HepG2 (cell line): Measurements from ENCODE around the gene USP43. TPM values are rescaled to one million over a fixed set of nuclear protein-coding genes. Genes with fewer than 3 reads are reported as not detected.

Experiments
- CEBPB ChIP-seq: IDR thresholded peaks from 2 replicates; pipeline ENCODE4 v1.6.1; 2011; ENCODE audit warnings: low read depth, low read length, improper control_type of control experiment, borderline replicate concordance
- EP300 ChIP-seq, 3 experiments: sonication (generic) in 1 of 3; formaldehyde crosslinking in 1 of 3; IDR thresholded peaks; 2 replicates each; pipeline versions ENCODE4 v1.5.1 to v1.6.1; 2011 to 2020; ENCODE audit warnings: low read depth in 2 of 3, low read length in 2 of 3, borderline replicate concordance in 1 of 3, improper control_type of control experiment in 1 of 3, mild to moderate bottlenecking in 1 of 3, missing genetic modification reagents in 1 of 3, moderate library complexity in 1 of 3
- FOXA1 ChIP-seq, 2 experiments: fragments of 450-650 bp in 1 of 2; sonication (generic) in 1 of 2; formaldehyde crosslinking in 1 of 2; IDR thresholded peaks; 2 replicates each; pipeline versions ENCODE4 v1.4.0 to v1.6.1; 2016 to 2020; ENCODE audit warnings: missing genetic modification reagents in 1 of 2
- GATAD2A ChIP-seq: IDR thresholded peaks from 2 replicates; pipeline ENCODE4 v1.6.1; 2016
- GFI1 ChIP-seq: sonication (generic); formaldehyde crosslinking; IDR thresholded peaks from 2 replicates; pipeline ENCODE4 v1.5.0; 2020; ENCODE audit warnings: missing genetic modification reagents, mild to moderate bottlenecking, borderline replicate concordance
- NCOA2 ChIP-seq: sonication (generic); formaldehyde crosslinking; IDR thresholded peaks from 2 replicates; pipeline ENCODE4 v1.8.0; 2022; ENCODE audit warnings: inconsistent platforms
- PPARG ChIP-seq: conservative IDR thresholded peaks from 2 replicates; pipeline ENCODE4 v1.6.1; 2016; ENCODE audit warnings: missing biosample characterization, missing genetic modification reagents
- RXRA ChIP-seq: sonication (generic); formaldehyde crosslinking; IDR thresholded peaks from 2 replicates; pipeline ENCODE4 v1.5.1; 2020; ENCODE audit warnings: missing genetic modification reagents
- SKI ChIP-seq: fragments of 450-650 bp; IDR thresholded peaks from one replicate; pipeline ENCODE4 v1.6.1; 2018; ENCODE audit warnings: mild to moderate bottlenecking; ENCODE audit not compliant: partially characterized antibody
- SOX13 ChIP-seq, 3 experiments: fragments of 450-650 bp in 1 of 3; sonication (generic) in 1 of 3; formaldehyde crosslinking in 1 of 3; IDR thresholded peaks in 2 of 3; conservative IDR thresholded peaks in 1 of 3; 2 replicates each; pipeline versions ENCODE4 v1.5.0 to v1.6.1; 2016 to 2020; ENCODE audit warnings: antibody characterized with exemption in 1 of 3, mild to moderate bottlenecking in 1 of 3, missing compliant biosample characterization in 1 of 3, missing genetic modification reagents in 1 of 3, moderate library complexity in 1 of 3
- SSRP1 ChIP-seq: IDR thresholded peaks from 2 replicates; pipeline ENCODE4 v1.6.1; 2016; ENCODE audit warnings: control low read depth
- ZBTB21 ChIP-seq: sonication (generic); formaldehyde crosslinking; IDR thresholded peaks from 2 replicates; pipeline ENCODE4 v1.4.0; 2020; ENCODE audit warnings: missing genetic modification reagents
- ZC3H13 ChIP-seq: sonication (generic); formaldehyde crosslinking; IDR thresholded peaks from 2 replicates; pipeline ENCODE4 v1.8.1; 2023; ENCODE audit warnings: mild to moderate bottlenecking, missing genetic modification reagents, moderate library complexity
- ZFP1 ChIP-seq: IDR thresholded peaks from 2 replicates; pipeline ENCODE4 v1.6.1; 2016
- ZNF446 ChIP-seq: sonication (generic); formaldehyde crosslinking; IDR thresholded peaks from 2 replicates; pipeline ENCODE4 v1.5.0; 2020; ENCODE audit warnings: mild to moderate bottlenecking, missing genetic modification reagents
- ZNF564 ChIP-seq: sonication (generic); formaldehyde crosslinking; IDR thresholded peaks from 2 replicates; pipeline ENCODE4 v1.8.1; 2023; ENCODE audit warnings: mild to moderate bottlenecking, missing genetic modification reagents
- ZNF644 ChIP-seq: IDR thresholded peaks from 2 replicates; pipeline ENCODE4 v1.6.1; 2016; ENCODE audit warnings: low read depth
- polyA plus RNA-seq, 8 experiments: library from polyadenylated mRNA; depleted of rRNA in 3 of 8; stranded (reverse) in 7 of 8; unstranded in 1 of 8; fragments of >200 nt; fragmentation: Illumina TruSeq in 4 of 8; extraction: Trizol in 4 of 8; gene quantifications; 2 replicates each; pipeline versions ENCODE4 v1.2.1 to v1.2.3, GENCODE V29; 2011 to 2016; ENCODE audit warnings: low read depth in 4 of 8, missing spikeins in 1 of 8, mixed read lengths in 1 of 8; ENCODE audit not compliant: insufficient read depth in 1 of 8
- total RNA-seq, 5 experiments: library from RNA; depleted of rRNA; stranded (reverse); fragments of >200 nt; fragmentation: Illumina TruSeq; extraction: Trizol; gene quantifications; 2 replicates each; pipeline ENCODE4 v1.2.3, GENCODE V29; 2016; ENCODE audit warnings: low read depth in 1 of 5
- TF ChIP-seq, protein P1 (sequence below): sonication (generic); formaldehyde crosslinking; IDR thresholded peaks from 2 replicates; pipeline ENCODE4 v1.8.1; 2023; ENCODE audit warnings: mild to moderate bottlenecking, moderate library complexity, missing genetic modification reagents
- TF ChIP-seq, protein P2 (sequence below): sonication (generic); formaldehyde crosslinking; IDR thresholded peaks from 2 replicates; pipeline ENCODE4 v1.5.0; 2020; ENCODE audit warnings: missing genetic modification reagents, mild to moderate bottlenecking, borderline replicate concordance
- TF ChIP-seq, protein P3 (sequence below): sonication (generic); formaldehyde crosslinking; IDR thresholded peaks from 2 replicates; pipeline ENCODE4 v1.4.0; 2020; ENCODE audit warnings: missing genetic modification reagents
- TF ChIP-seq, protein P4 (sequence below): sonication (generic); formaldehyde crosslinking; conservative IDR thresholded peaks from 2 replicates; pipeline ENCODE4 v1.4.0; 2020; ENCODE audit warnings: mild to moderate bottlenecking, missing genetic modification reagents, moderate library complexity

The USP43 gene
- total and polyA plus RNA-seq, 2 of the 13 experiments (the other 11 are each of a cell fraction or from before 2014, with no cell fraction given) = 1.6 to 2.2 TPM

DNA sequence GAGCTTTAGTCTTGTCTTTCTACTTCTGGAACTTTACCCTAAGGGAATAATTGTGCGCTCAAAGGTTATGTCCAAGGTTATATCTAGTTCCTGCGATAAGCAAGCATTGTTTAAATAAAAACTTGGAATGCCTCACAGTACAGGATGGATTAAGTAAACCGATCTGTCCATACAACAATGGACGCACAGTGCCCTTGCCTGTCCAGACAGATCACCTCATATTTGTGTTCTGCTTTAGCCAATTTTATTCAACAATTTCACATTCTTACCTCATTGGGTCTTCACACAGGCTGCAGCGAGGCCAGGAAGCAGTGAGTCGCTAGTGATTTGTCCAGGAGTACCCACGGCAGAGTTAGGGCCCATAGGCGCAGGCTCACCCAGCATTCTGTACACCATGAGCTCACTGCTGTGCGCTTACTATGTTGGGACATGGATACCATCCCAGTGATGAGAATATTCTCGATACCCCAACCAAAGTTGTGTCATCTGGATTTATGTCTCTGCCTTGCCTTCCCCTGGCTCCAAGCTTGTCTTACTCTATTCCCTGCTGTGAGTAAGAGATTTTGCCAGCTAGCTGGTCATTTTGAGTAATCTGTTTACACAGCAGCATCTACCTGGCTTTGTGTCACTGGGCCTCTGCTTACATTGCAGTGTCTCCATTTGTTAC lies 39.8 kb downstream of the USP43 start (continued):
- peak in 1 of 2 experiments; percentile 64; a peak in 2 of 4 replicates for TF ChIP-seq EP300 (IDR thresholded peaks at IDR 0.05; ENCODE audit: low read depth in 2 of 2, low read length in 2 of 2)
- peak; percentile 33; the same call in 1 of the 2 replicates for TF ChIP-seq EP300 (CRISPR knock-in tag; IDR thresholded peaks at IDR 0.05; ENCODE audit: borderline replicate concordance)
- TF ChIP-seq ZNF644 = 0 out of 2 replicates have a peak, but pooled peaks have one; percentile 5
- no peak for TF ChIP-seq FOXA1 (IDR thresholded peaks at IDR 0.05)
- TF ChIP-seq FOXA1 (CRISPR knock-in tag; IDR thresholded peaks at IDR 0.05) = peak; percentile 61
- TF ChIP-seq CEBPB = 0 out of 2 replicates have a peak, but pooled peaks have one; percentile 2
- no peak for TF ChIP-seq ZNF446 (CRISPR knock-in tag)
- no peak for TF ChIP-seq ZNF564 (CRISPR knock-in tag)
- 0 out of 2 replicates have a peak, but pooled peaks have one; percentile 60 for TF ChIP-seq SSRP1 (CRISPR knock-in tag)
- peak; percentile 45; the same call in 1 of the 2 replicates for TF ChIP-seq GATAD2A (CRISPR knock-in tag)
- peak; percentile 73 for TF ChIP-seq SOX13 (IDR thresholded peaks at IDR 0.05)
- TF ChIP-seq SOX13 (CRISPR knock-in tag; conservative IDR thresholded peaks at IDR 0.05 in 1 of 2, IDR thresholded peaks at IDR 0.05 in 1 of 2) = peak in 1 of 2 experiments; percentile 98; a peak in 2 of 4 replicates
- TF ChIP-seq, protein P1, sequence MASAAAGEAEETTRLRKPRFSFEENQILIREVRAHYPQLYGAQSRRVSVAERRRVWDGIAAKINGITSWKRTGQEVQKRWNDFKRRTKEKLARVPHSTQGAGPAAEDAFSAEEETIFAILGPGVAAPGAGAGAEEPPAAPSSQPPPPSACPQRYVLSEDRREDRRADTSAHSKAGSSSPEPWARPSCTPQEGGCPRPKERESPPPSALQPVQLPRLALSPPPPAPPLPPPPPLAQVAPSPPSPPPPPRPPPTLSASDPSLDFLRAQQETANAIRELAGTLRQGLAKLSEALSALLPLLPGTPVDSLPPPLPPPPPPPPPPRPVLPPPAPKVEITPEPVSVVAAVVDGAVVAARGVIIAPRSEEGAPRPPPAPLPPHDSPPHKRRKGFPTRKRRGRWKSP (CRISPR knock-in tag) = no peak
- TF ChIP-seq ZC3H13 (CRISPR knock-in tag) = no peak
- no peak for TF ChIP-seq ZFP1
- peak; percentile 56; the same call in 1 of the 2 replicates for TF ChIP-seq NCOA2 (CRISPR knock-in tag)
- TF ChIP-seq, protein P2, sequence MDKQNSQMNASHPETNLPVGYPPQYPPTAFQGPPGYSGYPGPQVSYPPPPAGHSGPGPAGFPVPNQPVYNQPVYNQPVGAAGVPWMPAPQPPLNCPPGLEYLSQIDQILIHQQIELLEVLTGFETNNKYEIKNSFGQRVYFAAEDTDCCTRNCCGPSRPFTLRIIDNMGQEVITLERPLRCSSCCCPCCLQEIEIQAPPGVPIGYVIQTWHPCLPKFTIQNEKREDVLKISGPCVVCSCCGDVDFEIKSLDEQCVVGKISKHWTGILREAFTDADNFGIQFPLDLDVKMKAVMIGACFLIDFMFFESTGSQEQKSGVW (CRISPR knock-in tag) = no peak
- TF ChIP-seq, protein P3, sequence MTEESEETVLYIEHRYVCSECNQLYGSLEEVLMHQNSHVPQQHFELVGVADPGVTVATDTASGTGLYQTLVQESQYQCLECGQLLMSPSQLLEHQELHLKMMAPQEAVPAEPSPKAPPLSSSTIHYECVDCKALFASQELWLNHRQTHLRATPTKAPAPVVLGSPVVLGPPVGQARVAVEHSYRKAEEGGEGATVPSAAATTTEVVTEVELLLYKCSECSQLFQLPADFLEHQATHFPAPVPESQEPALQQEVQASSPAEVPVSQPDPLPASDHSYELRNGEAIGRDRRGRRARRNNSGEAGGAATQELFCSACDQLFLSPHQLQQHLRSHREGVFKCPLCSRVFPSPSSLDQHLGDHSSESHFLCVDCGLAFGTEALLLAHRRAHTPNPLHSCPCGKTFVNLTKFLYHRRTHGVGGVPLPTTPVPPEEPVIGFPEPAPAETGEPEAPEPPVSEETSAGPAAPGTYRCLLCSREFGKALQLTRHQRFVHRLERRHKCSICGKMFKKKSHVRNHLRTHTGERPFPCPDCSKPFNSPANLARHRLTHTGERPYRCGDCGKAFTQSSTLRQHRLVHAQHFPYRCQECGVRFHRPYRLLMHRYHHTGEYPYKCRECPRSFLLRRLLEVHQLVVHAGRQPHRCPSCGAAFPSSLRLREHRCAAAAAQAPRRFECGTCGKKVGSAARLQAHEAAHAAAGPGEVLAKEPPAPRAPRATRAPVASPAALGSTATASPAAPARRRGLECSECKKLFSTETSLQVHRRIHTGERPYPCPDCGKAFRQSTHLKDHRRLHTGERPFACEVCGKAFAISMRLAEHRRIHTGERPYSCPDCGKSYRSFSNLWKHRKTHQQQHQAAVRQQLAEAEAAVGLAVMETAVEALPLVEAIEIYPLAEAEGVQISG (CRISPR knock-in tag) = no peak
- peak; percentile 51 for TF ChIP-seq SKI
- TF ChIP-seq, protein P4, sequence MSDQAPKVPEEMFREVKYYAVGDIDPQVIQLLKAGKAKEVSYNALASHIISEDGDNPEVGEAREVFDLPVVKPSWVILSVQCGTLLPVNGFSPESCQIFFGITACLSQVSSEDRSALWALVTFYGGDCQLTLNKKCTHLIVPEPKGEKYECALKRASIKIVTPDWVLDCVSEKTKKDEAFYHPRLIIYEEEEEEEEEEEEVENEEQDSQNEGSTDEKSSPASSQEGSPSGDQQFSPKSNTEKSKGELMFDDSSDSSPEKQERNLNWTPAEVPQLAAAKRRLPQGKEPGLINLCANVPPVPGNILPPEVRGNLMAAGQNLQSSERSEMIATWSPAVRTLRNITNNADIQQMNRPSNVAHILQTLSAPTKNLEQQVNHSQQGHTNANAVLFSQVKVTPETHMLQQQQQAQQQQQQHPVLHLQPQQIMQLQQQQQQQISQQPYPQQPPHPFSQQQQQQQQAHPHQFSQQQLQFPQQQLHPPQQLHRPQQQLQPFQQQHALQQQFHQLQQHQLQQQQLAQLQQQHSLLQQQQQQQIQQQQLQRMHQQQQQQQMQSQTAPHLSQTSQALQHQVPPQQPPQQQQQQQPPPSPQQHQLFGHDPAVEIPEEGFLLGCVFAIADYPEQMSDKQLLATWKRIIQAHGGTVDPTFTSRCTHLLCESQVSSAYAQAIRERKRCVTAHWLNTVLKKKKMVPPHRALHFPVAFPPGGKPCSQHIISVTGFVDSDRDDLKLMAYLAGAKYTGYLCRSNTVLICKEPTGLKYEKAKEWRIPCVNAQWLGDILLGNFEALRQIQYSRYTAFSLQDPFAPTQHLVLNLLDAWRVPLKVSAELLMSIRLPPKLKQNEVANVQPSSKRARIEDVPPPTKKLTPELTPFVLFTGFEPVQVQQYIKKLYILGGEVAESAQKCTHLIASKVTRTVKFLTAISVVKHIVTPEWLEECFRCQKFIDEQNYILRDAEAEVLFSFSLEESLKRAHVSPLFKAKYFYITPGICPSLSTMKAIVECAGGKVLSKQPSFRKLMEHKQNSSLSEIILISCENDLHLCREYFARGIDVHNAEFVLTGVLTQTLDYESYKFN (CRISPR knock-in tag) = peak; percentile 62
- TF ChIP-seq ZBTB21 = peak; percentile 62; the same call in 1 of the 2 replicates
- TF ChIP-seq RXRA = peak; percentile 44; the same call in 1 of the 2 replicates
- TF ChIP-seq GFI1 (CRISPR knock-in tag) = peak; percentile 56
- peak; percentile 53; the same call in 1 of the 2 replicates for TF ChIP-seq PPARG (CRISPR knock-in tag)
